Kidney (tissue), 14 donors: ENCODE results near the gene HAPLN2. TPM values are rescaled to one million over a fixed set of nuclear protein-coding genes. Genes with fewer than 3 reads are reported as not detected.

Experiments
- DNase-seq, 5 donors: peaks; one replicate each; pipeline ENCODE4 v3.0.0-alpha.2; 2013 to 2020
- FAIRE-seq: peaks from 2 replicates; lab custom pipeline; 2012; peaks lifted over from hg19 to GRCh38; lab: Jason Lieb, UNC
- H3K27ac ChIP-seq, 2 donors: one replicate each; pipeline ENCODE4 v1.7.0; 2013; ENCODE audit warnings: low read depth in 2 of 2, low read length in 2 of 2, inconsistent platforms in 1 of 2
- H3K27me3 ChIP-seq: one replicate; pipeline ENCODE4 v1.7.1; 2013; ENCODE audit warnings: low read length, inconsistent platforms; ENCODE audit not compliant: control insufficient read depth, insufficient read depth
- H3K36me3 ChIP-seq, 3 donors: one replicate each; pipeline versions ENCODE4 v1.7.0 to v1.7.1; 2013; ENCODE audit warnings: low read length in 3 of 3, control low read depth in 1 of 3, inconsistent platforms in 1 of 3; ENCODE audit not compliant: insufficient read depth in 3 of 3, control insufficient read depth in 2 of 3
- H3K4me1 ChIP-seq, 3 donors: one replicate each; pipeline versions ENCODE4 v1.7.0 to v1.7.1; 2013; ENCODE audit warnings: low read length in 3 of 3, inconsistent platforms in 1 of 3, low read depth in 1 of 3; ENCODE audit not compliant: control insufficient read depth in 2 of 3, insufficient read depth in 2 of 3
- H3K4me3 ChIP-seq, 3 donors: one replicate each; pipeline versions ENCODE4 v1.7.0 to v1.8.1; 2013; ENCODE audit warnings: low read length in 3 of 3, control low read depth in 1 of 3, inconsistent platforms in 1 of 3
- H3K9ac ChIP-seq, 3 donors: one replicate each; pipeline versions ENCODE4 v1.7.0 to v1.7.1; 2013; ENCODE audit warnings: low read length in 3 of 3, control low read depth in 1 of 3, inconsistent platforms in 1 of 3
- H3K9me3 ChIP-seq, 3 donors: one replicate each; pipeline versions ENCODE4 v1.7.0 to v1.7.1; 2013; ENCODE audit warnings: low read length in 3 of 3, control low read depth in 1 of 3, inconsistent platforms in 1 of 3; ENCODE audit not compliant: control insufficient read depth in 2 of 3, insufficient read depth in 1 of 3
- CTCF ChIP-seq: IDR thresholded peaks from 3 replicates; pipeline ENCODE4 v1.5.1; 2012; ENCODE audit warnings: mild to moderate bottlenecking, moderate library complexity, borderline replicate concordance; ENCODE audit not compliant: insufficient read depth; ENCODE audit errors: extremely low read depth
- intact Hi-C: fragments of 100-400 bp; cut with DNase I; formaldehyde crosslinking; loops from one replicate; pipeline ENCODE4 v1.11.1; 2022
- polyA plus RNA-seq: library from polyadenylated mRNA; stranded (reverse); fragments of 350-450 nt; fragmentation: Illumina TruSeq; extraction: RNeasy Lipid Tissue Mini Kit (QIAGEN cat#74804); gene quantifications from one replicate; pipeline ENCODE4 v1.2.3, GENCODE V29; 2014; ENCODE audit warnings: low read depth, low replicate concordance; ENCODE audit not compliant: insufficient read depth
- total RNA-seq: library from RNA; stranded (reverse); fragmentation: NEBNext Ultra II Directional; extraction: Animal tissue kit (Norgen Biotek cat#: 25700); gene quantifications from one replicate; pipeline ENCODE4 v1.2.1, GENCODE V29; 2021
- donor health status: control.
- donor health status: control.
- donor health status: control.
- donor health status: control.
- donor health status: control.
- donor health status: DM: yes; HTN: yes; CAD: no.
- donor health status: Normal renal cell carcinoma (clear cell type).

Gene HAPLN2
- total and polyA plus RNA-seq, 2 donors from 2014 or later, result 0.30 to 1.9 TPM

GRCh38 chr1:156670359-156670758 lies 51.1 kb downstream of the HAPLN2 start:
- H3K9me3 ChIP-seq, result no peaks in the 10 kb centered on the region
- no peak overlapping the region for H3K4me3 ChIP-seq
- no peaks in the 10 kb centered on the region for H3K27me3 ChIP-seq
- intact Hi-C loops, result no loop called here
- H3K9ac ChIP-seq, result no peak overlapping the region
- H3K4me1 ChIP-seq, result peaks cover 0 to 21% (median 0%) of the 10 kb centered on the region in 3 donors
- H3K36me3 ChIP-seq, result peaks cover 0 to 2% (median 0%) of the 10 kb centered on the region in 3 donors
- TF ChIP-seq CTCF, result no peak
- H3K27ac ChIP-seq, result peak overlapping the region in 1 of 2 donors; percentile 13
- FAIRE-seq (no peak), DNase-seq (no peak)

GRCh38 chr1:156670791-156671190 lies 51.6 kb downstream of the HAPLN2 start:
- no peak overlapping the region for H3K27ac ChIP-seq
- FAIRE-seq (no peak), DNase-seq (peak in 1 of 5 donors; percentile 52)
- no peak overlapping the region for H3K4me3 ChIP-seq
- H3K9me3 ChIP-seq, result no peaks in the 10 kb centered on the region
- no peaks in the 10 kb centered on the region for H3K27me3 ChIP-seq
- TF ChIP-seq CTCF, result no peak
- H3K9ac ChIP-seq, result no peak overlapping the region
- H3K36me3 ChIP-seq, result peaks cover 0 to 2% (median 0%) of the 10 kb centered on the region in 3 donors
- H3K4me1 ChIP-seq, result peaks cover 0 to 17% (median 0%) of the 10 kb centered on the region in 3 donors
- intact Hi-C loops, result no loop called here

GRCh38 chr1:156671804-156672203 lies 52.6 kb downstream of the HAPLN2 start:
- Histone ChIP-seq H3K27ac (no peak overlapping the region), H3K9ac (no peak overlapping the region), H3K4me1 (peaks cover 0 to 17% (median 0%) of the 10 kb centered on the region in 3 donors), H3K36me3 (peaks cover 0 to 2% (median 0%) of the 10 kb centered on the region in 3 donors), H3K4me3 (no peak overlapping the region), H3K27me3 (no peaks in the 10 kb centered on the region), H3K9me3 (no peaks in the 10 kb centered on the region)
- no peak for TF ChIP-seq CTCF
- intact Hi-C loops, result no loop called here
- DNase-seq (no peak), FAIRE-seq (no peak)
